Stimulated activated effector memory CD8-positive, alpha-beta T cell treated with anti-CD3 and anti-CD28 coated beads, Interleukin-12 subunit alpha, Interleukin-12 subunit beta, amount 100 ng/mL, for 72 hours (primary cell): ENCODE data around the gene AARSD1.
"Not testable (repeated sequence)": the region's sequence is repeated elsewhere in the genome, so short reads cannot be mapped to it uniquely, and the experiment has no call there.

ENCODE experiments used
- ATAC-seq: fragments of 150-1000 bp; cut with Tn5 transposase; 2 replicates; pipeline ENCODE4 v1.10.0; 2021
- DNase-seq, 2 donors: peaks; one replicate each; pipeline ENCODE4 v3.0.0; 2021 to 2022; ENCODE audit warnings: low spot score in 2 of 2
- H3K27ac Mint-ChIP-seq: one replicate; pipeline ENCODE4 v1.8.0; 2022; ENCODE audit warnings: mild to moderate bottlenecking, mixed read lengths
- H3K36me3 Mint-ChIP-seq: one replicate; pipeline ENCODE4 v1.8.0; 2022; ENCODE audit warnings: mild to moderate bottlenecking, mixed read lengths
- H3K4me1 Mint-ChIP-seq: one replicate; pipeline ENCODE4 v1.8.0; 2022; ENCODE audit warnings: mixed read lengths
- H3K4me3 Mint-ChIP-seq: one replicate; pipeline ENCODE4 v1.8.0; 2022; ENCODE audit warnings: mild to moderate bottlenecking, mixed read lengths
- H3K9me3 Mint-ChIP-seq: one replicate; pipeline ENCODE4 v1.8.0; 2022; ENCODE audit warnings: mixed read lengths

The AARSD1 gene

GRCh38 chr17:42991471-42991870, 27.2 kb upstream of the AARSD1 start:
- H3K9me3 Mint-ChIP-seq = no peaks in the 10 kb centered on the region
- no peak overlapping the region for H3K4me3 Mint-ChIP-seq
- H3K36me3 Mint-ChIP-seq = peaks cover 77% of the 10 kb centered on the region
- ATAC-seq (no peak), DNase-seq (no peak)
- no peaks in the 10 kb centered on the region for H3K4me1 Mint-ChIP-seq
- H3K27ac Mint-ChIP-seq = peak overlapping the region; percentile 23

- no peaks in the 10 kb centered on the region for H3K9me3 Mint-ChIP-seq
- no peak for ATAC-seq
- H3K4me1 Mint-ChIP-seq = no peaks in the 10 kb centered on the region
- no peak overlapping the region for H3K4me3 Mint-ChIP-seq
- peak overlapping the region; percentile 74 for H3K27ac Mint-ChIP-seq
- no peak for DNase-seq
- H3K36me3 Mint-ChIP-seq = peaks cover 92% of the 10 kb centered on the region
Observed at GRCh38 chr17:42989726-42990652, 25.7 kb upstream of the AARSD1 start.

GRCh38 chr17:42989141-42989540, 24.9 kb upstream of the AARSD1 start:
- H3K27ac Mint-ChIP-seq = no peak overlapping the region
- no peaks in the 10 kb centered on the region for H3K4me1 Mint-ChIP-seq
- peaks cover 97% of the 10 kb centered on the region for H3K36me3 Mint-ChIP-seq
- H3K9me3 Mint-ChIP-seq = no peaks in the 10 kb centered on the region
- no peak for ATAC-seq
- H3K4me3 Mint-ChIP-seq = no peak overlapping the region
- no peak for DNase-seq

- Mint-ChIP-seq H3K4me1 (peaks cover 14% of the 10 kb centered on the region), H3K4me3 (no peak overlapping the region), H3K36me3 (peaks cover 99% of the 10 kb centered on the region), H3K27ac (peak overlapping the region; percentile 35), H3K9me3 (no peaks in the 10 kb centered on the region)
- DNase-seq (no peak), ATAC-seq (no peak)
Observed at GRCh38 chr17:42985225-42985624, 21.0 kb upstream of the AARSD1 start.

- H3K4me3 Mint-ChIP-seq = peak overlapping the region; percentile 95
- peaks cover 29% of the 10 kb centered on the region for H3K4me1 Mint-ChIP-seq
- H3K9me3 Mint-ChIP-seq = no peaks in the 10 kb centered on the region
- no peak for DNase-seq
- peak overlapping the region; percentile 97 for H3K27ac Mint-ChIP-seq
- peaks cover 73% of the 10 kb centered on the region for H3K36me3 Mint-ChIP-seq
- no peak for ATAC-seq
Observed at GRCh38 chr17:42982266-42982665, 18.0 kb upstream of the AARSD1 start.

GRCh38 chr17:42980766-42981397, 16.6 kb upstream of the AARSD1 start:
- Mint-ChIP-seq H3K36me3 (peaks cover 59% of the 10 kb centered on the region), H3K4me3 (peak overlapping the region; percentile 95), H3K4me1 (peaks cover 29% of the 10 kb centered on the region), H3K27ac (peak overlapping the region; percentile 97), H3K9me3 (no peaks in the 10 kb centered on the region)
- ATAC-seq = peak; percentile 95
- peak; percentile 31 to 76 for DNase-seq

- Mint-ChIP-seq H3K4me3 (peak within 1 kb of the TSS; percentile 95), H3K27ac (peak within 1 kb of the TSS; percentile 97), H3K9me3 (no peaks in the 10 kb centered on the region), H3K36me3 (peaks cover 53% of the 10 kb centered on the region), H3K4me1 (peaks cover 29% of the 10 kb centered on the region)
- ATAC-seq (peak; percentile 88), DNase-seq (peak; percentile 89 to 94)
Observed at GRCh38 chr17:42980274-42980765, 16.1 kb upstream of the AARSD1 start, which contains the start of gene RUNDC1. TSS of gene RUNDC1 (plus strand) at chr17:42980565. CDS start at chr17:42980577, 12 bp downstream.

GRCh38 chr17:42979511-42980273, 15.4 kb upstream of the AARSD1 start, which contains the start of gene PTGES3L:
TSS of gene PTGES3L (minus strand) at chr17:42980080. CDS start at chr17:42980053, 27 bp downstream.
- Mint-ChIP-seq H3K4me3 (peak within 1 kb of the TSS; percentile 95), H3K36me3 (peaks cover 47% of the 10 kb centered on the region), H3K4me1 (peaks cover 29% of the 10 kb centered on the region), H3K9me3 (no peaks in the 10 kb centered on the region), H3K27ac (peak within 1 kb of the TSS; percentile 97)
- peak; percentile 51 for ATAC-seq
- no peak for DNase-seq

- not testable (repeated sequence) for H3K36me3 Mint-ChIP-seq, H3K27ac Mint-ChIP-seq, ATAC-seq, DNase-seq, H3K4me3 Mint-ChIP-seq, H3K9me3 Mint-ChIP-seq
- peaks cover 20% of the 10 kb centered on the region for H3K4me1 Mint-ChIP-seq
Observed at GRCh38 chr17:42975701-42976100, 11.4 kb upstream of the AARSD1 start.

- no peak overlapping the region for H3K27ac Mint-ChIP-seq
- H3K36me3 Mint-ChIP-seq = peaks cover 4% of the 10 kb centered on the region
- H3K4me1 Mint-ChIP-seq = peaks cover 16% of the 10 kb centered on the region
- no peak overlapping the region for H3K4me3 Mint-ChIP-seq
- H3K9me3 Mint-ChIP-seq = no peaks in the 10 kb centered on the region
- ATAC-seq = no peak
- no peak for DNase-seq
Observed at GRCh38 chr17:42975265-42975664, 11.0 kb upstream of the AARSD1 start.

- not testable (repeated sequence) for H3K9me3 Mint-ChIP-seq, H3K4me3 Mint-ChIP-seq, H3K27ac Mint-ChIP-seq, DNase-seq, H3K4me1 Mint-ChIP-seq, ATAC-seq, H3K36me3 Mint-ChIP-seq
Observed at GRCh38 chr17:42973323-42973722, 9.1 kb upstream of the AARSD1 start.

GRCh38 chr17:42971589-42971988, 7.3 kb upstream of the AARSD1 start:
- Mint-ChIP-seq H3K27ac (no peak overlapping the region), H3K36me3 (no peaks in the 10 kb centered on the region), H3K4me3 (no peak overlapping the region), H3K4me1 (no peaks in the 10 kb centered on the region), H3K9me3 (no peaks in the 10 kb centered on the region)
- ATAC-seq (no peak), DNase-seq (no peak)

- Mint-ChIP-seq H3K27ac (no peak overlapping the region), H3K9me3 (no peaks in the 10 kb centered on the region), H3K4me1 (peaks cover 5% of the 10 kb centered on the region), H3K4me3 (no peak overlapping the region), H3K36me3 (peaks cover 6% of the 10 kb centered on the region)
- DNase-seq (no peak), ATAC-seq (no peak)
Observed at GRCh38 chr17:42969001-42969581, 4.8 kb upstream of the AARSD1 start.

GRCh38 chr17:42967925-42968324, 3.7 kb upstream of the AARSD1 start:
- H3K9me3 Mint-ChIP-seq = no peaks in the 10 kb centered on the region
- H3K36me3 Mint-ChIP-seq = peaks cover 8% of the 10 kb centered on the region
- peaks cover 15% of the 10 kb centered on the region for H3K4me1 Mint-ChIP-seq
- no peak overlapping the region for H3K4me3 Mint-ChIP-seq
- ATAC-seq (no peak), DNase-seq (no peak)
- no peak overlapping the region for H3K27ac Mint-ChIP-seq

- ATAC-seq (no peak), DNase-seq (no peak)
- Mint-ChIP-seq H3K36me3 (peaks cover 100% of the 10 kb centered on the region), H3K4me1 (peaks cover 11% of the 10 kb centered on the region), H3K4me3 (no peak overlapping the region), H3K9me3 (no peaks in the 10 kb centered on the region), H3K27ac (no peak overlapping the region)
Observed at GRCh38 chr17:42953669-42954068, 10.6 kb downstream of the AARSD1 start.
